Measurements from ENCODE around the gene ASIP. TPM values are rescaled to one million over a fixed set of nuclear protein-coding genes. Genes with fewer than 3 reads are reported as not detected.
A peak's percentile ranks its signal among the peaks of the same experiment; 100 is the strongest.

The ASIP gene
- total RNA-seq, 1 donor from 2014 or later = not detected

DNA sequence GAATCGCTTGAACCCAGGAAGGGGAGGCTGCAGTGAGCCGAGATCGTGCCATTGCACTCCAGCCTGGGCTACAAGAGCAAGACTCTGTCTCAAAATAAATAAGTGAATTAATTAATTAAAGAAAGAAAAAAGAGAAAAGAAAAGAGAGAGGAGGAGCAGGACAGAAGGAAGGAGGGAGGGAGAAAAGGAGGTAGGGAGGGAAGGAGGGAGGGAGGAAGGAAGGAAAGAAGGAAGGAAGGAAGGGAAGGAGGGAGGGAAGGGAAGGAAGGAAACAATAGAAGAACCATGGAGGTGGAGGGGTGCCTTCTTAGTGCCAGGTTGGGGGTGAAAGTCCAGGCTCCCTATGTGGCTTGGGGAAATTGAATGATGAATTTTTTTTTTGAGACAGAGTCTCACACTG lies 68.5 kb downstream of the ASIP start:
- no peak for DNase-seq (ENCODE audit: extremely low read depth, low read depth, low spot score)

DNA sequence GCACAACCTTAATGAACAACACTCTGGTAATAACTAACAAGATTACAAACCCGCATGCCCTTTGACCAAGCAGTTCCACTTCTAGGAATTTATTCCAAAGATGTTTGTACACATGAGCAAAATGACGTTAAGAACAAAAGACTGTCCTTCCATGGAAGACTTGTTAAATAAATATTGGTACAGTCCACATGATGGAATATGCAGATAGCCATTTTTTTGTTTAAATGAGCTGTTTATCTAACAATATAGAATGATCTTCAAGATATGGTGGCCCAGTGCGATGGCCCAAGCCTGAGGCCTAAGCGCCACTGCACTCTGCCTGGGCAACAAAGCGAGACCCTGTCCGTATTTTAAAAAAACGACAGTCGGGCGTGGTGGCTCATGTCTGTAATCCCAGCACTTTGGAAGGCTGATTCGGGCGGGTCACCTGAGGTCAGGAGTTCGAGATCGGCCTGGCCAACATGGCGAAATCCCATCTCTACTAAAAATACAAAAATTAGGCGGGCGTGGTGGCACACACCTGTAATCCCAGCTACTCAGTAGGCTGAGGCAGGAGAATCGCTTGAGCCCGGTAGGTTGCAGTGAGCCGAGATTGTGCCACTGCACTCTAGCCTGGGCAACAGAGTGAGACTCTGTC lies 69.4 kb downstream of the ASIP start:
- no peak for DNase-seq (ENCODE audit: extremely low read depth, low read depth, low spot score)

DNA sequence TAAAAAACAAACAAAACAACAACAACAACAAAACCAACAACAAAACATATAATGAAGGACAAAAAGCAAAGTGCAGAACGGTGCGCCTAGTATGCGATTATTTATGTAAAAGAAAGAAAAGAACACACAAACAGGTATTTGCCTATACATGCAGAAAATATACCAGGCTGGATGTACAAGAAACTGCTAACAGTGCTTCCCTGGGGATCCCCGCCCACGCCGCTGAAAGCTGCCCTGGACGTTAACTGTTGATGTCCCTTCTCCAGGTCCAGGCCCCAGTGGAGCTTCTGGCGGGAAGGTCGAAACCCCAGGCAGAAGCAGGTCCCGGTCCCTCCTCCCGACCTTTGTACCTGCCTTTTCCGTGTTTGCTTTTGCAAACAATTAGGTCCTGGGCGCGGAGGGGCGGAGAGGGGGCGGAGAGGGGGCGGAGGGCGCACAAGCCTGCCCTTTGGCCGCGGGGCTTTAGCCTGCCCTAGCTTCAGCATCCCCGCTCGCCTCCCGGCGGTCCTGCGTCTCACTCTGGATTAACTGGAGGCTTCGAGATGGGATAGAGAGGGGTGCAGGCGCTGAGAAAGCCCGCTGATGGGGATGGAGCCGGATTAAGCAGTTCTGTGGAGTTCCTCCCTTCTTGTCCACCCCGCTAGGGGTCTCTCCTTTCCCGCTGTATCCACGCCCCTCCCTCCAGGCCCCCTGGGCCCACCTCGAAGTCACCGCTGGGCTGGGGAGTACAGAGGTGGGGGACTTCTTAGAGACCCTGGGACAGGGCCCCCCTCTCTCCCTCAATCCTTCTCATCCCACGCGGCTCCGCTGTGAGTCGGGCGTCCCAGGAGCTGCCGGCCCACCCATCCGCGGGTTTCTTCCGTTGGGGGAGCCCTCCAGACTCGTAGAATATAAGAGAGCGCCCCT lies 70.1 kb downstream of the ASIP start:
- no peak for DNase-seq (ENCODE audit: extremely low read depth, low read depth, low spot score)

DNA sequence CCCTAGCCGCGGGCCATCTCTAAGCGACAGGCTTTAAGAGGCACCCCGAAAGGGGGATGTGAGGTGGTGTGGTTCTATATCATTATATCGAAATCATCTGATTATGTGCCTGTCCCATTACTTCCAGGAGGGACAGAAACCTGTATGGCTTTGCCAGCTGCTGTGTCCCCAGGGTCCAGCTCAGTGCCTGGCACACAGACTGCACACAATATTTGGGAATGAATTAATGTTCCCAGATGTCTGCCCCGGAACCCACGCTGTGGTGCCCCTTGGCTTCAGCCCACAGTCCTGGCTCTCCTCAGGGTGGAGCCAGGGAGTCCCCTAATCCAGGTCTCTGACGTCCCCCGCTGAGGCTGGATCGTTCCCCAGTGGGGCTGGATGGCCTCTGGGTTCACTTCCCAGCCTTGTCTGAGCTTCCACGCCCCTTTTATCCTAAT lies 70.8 kb downstream of the ASIP start:
- DNase-seq (ENCODE audit: extremely low read depth, low read depth, low spot score) = no peak

DNA sequence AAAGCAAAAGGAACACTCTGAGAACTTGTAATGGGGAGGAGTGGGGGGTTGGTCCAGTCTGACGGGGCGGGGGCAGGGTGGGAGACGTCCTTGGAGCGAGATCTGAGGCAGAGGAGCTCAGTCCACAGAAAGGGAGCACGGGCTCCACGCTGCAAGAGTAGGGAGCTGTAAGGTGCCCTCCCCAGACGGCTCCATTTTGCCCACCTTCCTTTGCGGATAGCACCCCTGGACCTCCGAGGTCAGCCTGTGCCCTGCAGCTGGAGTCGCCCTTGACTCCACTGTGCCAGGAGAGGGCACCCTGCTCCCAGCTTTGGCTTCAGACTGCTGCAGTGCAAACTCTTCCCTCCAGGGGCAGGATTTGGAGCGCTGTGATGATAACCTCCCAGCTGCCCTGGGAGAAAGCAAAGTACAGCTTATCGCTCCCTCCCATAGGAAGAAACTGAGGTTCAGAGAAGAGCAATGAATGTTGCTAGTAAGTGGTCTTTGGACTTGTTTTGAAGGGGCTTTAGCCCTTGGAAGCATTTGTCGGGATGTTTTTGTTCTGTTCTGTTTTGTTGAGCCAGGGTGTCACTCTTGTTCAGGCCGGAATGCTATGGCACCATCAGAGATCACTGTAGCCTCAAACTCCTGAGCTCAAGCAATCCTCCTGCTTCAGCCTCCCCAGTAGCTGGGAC lies 71.5 kb downstream of the ASIP start:
- peak; percentile 56 for DNase-seq (ENCODE audit: extremely low read depth, low read depth, low spot score)

DNA sequence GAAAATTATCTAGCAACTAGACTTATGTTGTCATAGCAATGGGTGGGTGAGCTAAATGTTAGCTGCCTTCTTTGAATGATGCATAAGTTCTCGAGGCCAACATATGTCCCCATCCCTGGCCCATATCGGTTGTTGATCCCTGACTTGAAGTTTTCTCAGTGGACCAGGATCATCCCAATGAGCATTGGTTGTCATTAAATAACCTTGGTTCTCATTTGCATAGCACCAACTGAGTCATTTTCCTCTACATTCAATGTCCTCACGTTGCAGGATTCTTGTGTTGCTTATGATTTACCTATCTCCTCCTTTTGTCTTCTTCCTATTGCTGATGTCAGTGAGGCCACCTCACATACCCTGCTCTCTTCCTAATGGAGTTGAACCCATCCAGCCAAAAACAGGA lies 74.0 kb downstream of the ASIP start:
- DNase-seq (ENCODE audit: extremely low read depth, low read depth, low spot score) = no peak

DNA sequence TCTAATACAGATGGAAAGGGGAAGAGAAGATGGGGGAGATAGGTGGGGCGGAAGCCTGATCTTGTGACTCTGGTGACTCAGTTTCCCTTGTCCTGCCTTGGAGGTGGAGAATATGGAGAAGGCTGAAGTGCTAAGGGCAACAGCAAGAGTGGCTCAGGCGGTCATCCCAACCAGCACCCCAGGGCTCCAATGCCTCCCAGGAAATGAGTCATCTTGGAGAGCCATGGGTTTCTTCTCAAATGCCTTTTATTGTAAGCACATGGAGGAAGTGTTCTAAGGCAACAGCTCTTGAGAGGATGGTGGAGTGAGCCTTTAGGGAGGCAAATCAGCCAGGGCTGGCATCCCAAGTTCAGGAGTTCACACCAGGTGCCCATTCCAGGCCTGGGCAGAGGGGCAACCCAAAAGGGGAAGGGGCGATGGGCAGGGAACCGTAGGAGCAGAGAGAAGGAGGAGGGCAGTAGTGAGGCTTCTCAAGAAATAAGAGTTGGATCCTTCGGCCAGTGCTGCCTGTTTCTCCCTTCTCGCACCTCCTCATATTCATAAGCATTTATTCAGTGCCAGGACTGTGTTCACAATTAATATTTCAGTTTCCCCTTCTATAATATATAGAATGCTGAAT lies 75.1 kb downstream of the ASIP start:
- no peak for DNase-seq (ENCODE audit: extremely low read depth, low read depth, low spot score)

Other genes with a start within 250 kb of the ASIP start
- gene RALY, start 247.5 kb upstream of the ASIP start, total RNA-seq = 166 and 170 TPM in 2 replicates
- 74.9 and 80.2 TPM in 2 replicates for gene EIF2S2, start 129.2 kb upstream of the ASIP start, total RNA-seq
- 101 and 133 TPM in 2 replicates for gene AHCY, start 61.9 kb downstream of the ASIP start, total RNA-seq
- gene ITCH, start 121.8 kb downstream of the ASIP start, total RNA-seq = 39.1 and 42.8 TPM in 2 replicates

Measured in glomerular endothelial cell (primary cell).